ENCODE results near the gene ZEB1.

GRCh38 chr10:31509989-31510388 is 191.0 kb downstream of the ZEB1 start:
- no peak for TF ChIP-seq CTCF (IDR thresholded peaks at IDR 0.05)
- no peak for TF ChIP-seq EZH2phosphoT487 (IDR thresholded peaks at IDR 0.05)

All from neural progenitor cell (in vitro differentiated cells).